ENCODE data around the gene HNF1A. TPM values are rescaled to one million over a fixed set of nuclear protein-coding genes. Genes with fewer than 3 reads are reported as not detected.

HNF1A gene
- total RNA-seq, 1 donor from 2014 or later, result not detected

- Mint-ChIP-seq H3K27me3 (ENCODE audit: low read depth) (peaks cover 8% of the 10 kb centered on the region), H3K36me3 (no peaks in the 10 kb centered on the region), H3K27ac (no peak overlapping the region), H3K9me3 (no peaks in the 10 kb centered on the region), H3K4me1 (peaks cover 9% of the 10 kb centered on the region), H3K4me3 (no peak overlapping the region)
- DNase-seq (ENCODE audit: low spot score in 2 of 2, unreplicated experiment in 2 of 2), result no peak
- no peak for TF ChIP-seq CTCF (IDR thresholded peaks at IDR 0.05; ENCODE audit: unreplicated experiment)
Observed at GRCh38 chr12:121023799-121024198, 45.5 kb downstream of the HNF1A start.

- no peaks in the 10 kb centered on the region for H3K36me3 Mint-ChIP-seq
- H3K27ac Mint-ChIP-seq, result no peak overlapping the region
- no peaks in the 10 kb centered on the region for H3K27me3 Mint-ChIP-seq (ENCODE audit: low read depth)
- TF ChIP-seq CTCF (IDR thresholded peaks at IDR 0.05; ENCODE audit: unreplicated experiment), result no peak
- peaks cover 9% of the 10 kb centered on the region for H3K4me1 Mint-ChIP-seq
- no peak for DNase-seq (ENCODE audit: low spot score in 2 of 2, unreplicated experiment in 2 of 2)
- no peak overlapping the region for H3K4me3 Mint-ChIP-seq
- no peaks in the 10 kb centered on the region for H3K9me3 Mint-ChIP-seq
Observed at GRCh38 chr12:121025442-121026226, 47.3 kb downstream of the HNF1A start.

GRCh38 chr12:121026274-121027045, 48.1 kb downstream of the HNF1A start:
- no peak for DNase-seq (ENCODE audit: low spot score in 2 of 2, unreplicated experiment in 2 of 2)
- Mint-ChIP-seq H3K4me3 (no peak overlapping the region), H3K27ac (peak overlapping the region; percentile 22), H3K4me1 (peaks cover 9% of the 10 kb centered on the region), H3K9me3 (no peaks in the 10 kb centered on the region), H3K36me3 (no peaks in the 10 kb centered on the region), H3K27me3 (ENCODE audit: low read depth) (no peaks in the 10 kb centered on the region)
- TF ChIP-seq CTCF (IDR thresholded peaks at IDR 0.05; ENCODE audit: unreplicated experiment), result peak; percentile 20

- DNase-seq (ENCODE audit: low spot score in 2 of 2, unreplicated experiment in 2 of 2), result no peak
- Mint-ChIP-seq H3K36me3 (no peaks in the 10 kb centered on the region), H3K27ac (no peak overlapping the region), H3K4me1 (peaks cover 5% of the 10 kb centered on the region), H3K9me3 (no peaks in the 10 kb centered on the region), H3K4me3 (no peak overlapping the region), H3K27me3 (ENCODE audit: low read depth) (peaks cover 7% of the 10 kb centered on the region)
- no peak for TF ChIP-seq CTCF (IDR thresholded peaks at IDR 0.05; ENCODE audit: unreplicated experiment)
Observed at GRCh38 chr12:121030576-121031212, 52.4 kb downstream of the HNF1A start.

GRCh38 chr12:121033625-121034349, 55.4 kb downstream of the HNF1A start:
- Mint-ChIP-seq H3K36me3 (no peaks in the 10 kb centered on the region), H3K4me1 (no peaks in the 10 kb centered on the region), H3K4me3 (no peak overlapping the region), H3K27me3 (ENCODE audit: low read depth) (peaks cover 17% of the 10 kb centered on the region), H3K9me3 (no peaks in the 10 kb centered on the region), H3K27ac (no peak overlapping the region)
- no peak for DNase-seq (ENCODE audit: low spot score in 2 of 2, unreplicated experiment in 2 of 2)
- no peak for TF ChIP-seq CTCF (IDR thresholded peaks at IDR 0.05; ENCODE audit: unreplicated experiment)

Data from mesothelial cell of epicardium (in vitro differentiated cells).